Muscle of arm (tissue), 12 donors: ENCODE results near the gene TNFRSF6B. TPM values are rescaled to one million over a fixed set of nuclear protein-coding genes. Genes with fewer than 3 reads are reported as not detected.
"Not testable (repeated sequence)": the region's sequence is repeated elsewhere in the genome, so short reads cannot be mapped to it uniquely, and the experiment has no call there.

ENCODE experiments used
- DNase-seq: peaks from one replicate; pipeline ENCODE4 v3.0.0-alpha.2; 2013
- polyA plus RNA-seq, 12 donors: library from polyadenylated mRNA; unstranded; fragments of 120-200 nt; gene quantifications; one replicate each; pipeline ENCODE4 v1.2.1, GENCODE V29; 2013; ENCODE audit not compliant: insufficient read length in 12 of 12

TNFRSF6B gene
- polyA plus RNA-seq, 12 donors: 0.34 to 5.1 (median 1.3) TPM; not detected in 2

- no peak for DNase-seq
Observed at GRCh38 chr20:63661959-63662812, 34.3 kb upstream of the TNFRSF6B start.

- no peak for DNase-seq
Observed at GRCh38 chr20:63662813-63663189, 33.7 kb upstream of the TNFRSF6B start.

GRCh38 chr20:63663332-63664066 lies 33.0 kb upstream of the TNFRSF6B start:
- no peak for DNase-seq

GRCh38 chr20:63664143-63664851 lies 32.2 kb upstream of the TNFRSF6B start:
- no peak for DNase-seq

- no peak for DNase-seq
Observed at GRCh38 chr20:63664861-63665594, 31.4 kb upstream of the TNFRSF6B start.

- DNase-seq: no peak
Observed at GRCh38 chr20:63665708-63666107, 30.7 kb upstream of the TNFRSF6B start.

- DNase-seq: no peak
Observed at GRCh38 chr20:63667858-63668257, 28.6 kb upstream of the TNFRSF6B start.

GRCh38 chr20:63668351-63668750 lies 28.1 kb upstream of the TNFRSF6B start:
- no peak for DNase-seq

GRCh38 chr20:63671695-63672094 lies 24.8 kb upstream of the TNFRSF6B start:
- not testable (repeated sequence) for DNase-seq

- DNase-seq: no peak
Observed at GRCh38 chr20:63672666-63673065, 23.8 kb upstream of the TNFRSF6B start.

GRCh38 chr20:63673951-63674350 lies 22.5 kb upstream of the TNFRSF6B start:
- DNase-seq: no peak

GRCh38 chr20:63675681-63676368 lies 20.6 kb upstream of the TNFRSF6B start:
- DNase-seq: no peak

GRCh38 chr20:63678071-63678470 lies 18.4 kb upstream of the TNFRSF6B start:
- no peak for DNase-seq

- DNase-seq: no peak
Observed at GRCh38 chr20:63678667-63679465, 17.6 kb upstream of the TNFRSF6B start.

- DNase-seq: no peak
Observed at GRCh38 chr20:63679799-63680305, 16.6 kb upstream of the TNFRSF6B start.

- DNase-seq: no peak
Observed at GRCh38 chr20:63680427-63680826, 16.0 kb upstream of the TNFRSF6B start.

- DNase-seq: no peak
Observed at GRCh38 chr20:63680857-63681608, 15.4 kb upstream of the TNFRSF6B start.

- DNase-seq: no peak
Observed at GRCh38 chr20:63681609-63682142, 14.8 kb upstream of the TNFRSF6B start.
